ENCODE measurements around the gene OTOP3.

- TF ChIP-seq POLR2AphosphoS5 (IDR thresholded peaks at IDR 0.05) (no peak), CTCF (IDR thresholded peaks at IDR 0.05) (no peak)
Measured at GRCh38 chr17:74920306-74920620, 15.4 kb upstream of the OTOP3 start.
